Activated CD4-positive, alpha-beta T cell treated with anti-CD3 and anti-CD28 coated beads, Interleukin-2, amount 50 U/mL, for 16 hours (primary cell): ENCODE measurements around the gene CACNA2D4.

Experiments used
- DNase-seq: peaks from one replicate; pipeline ENCODE4 v3.0.0-alpha.2; 2020

CACNA2D4 gene

DNA sequence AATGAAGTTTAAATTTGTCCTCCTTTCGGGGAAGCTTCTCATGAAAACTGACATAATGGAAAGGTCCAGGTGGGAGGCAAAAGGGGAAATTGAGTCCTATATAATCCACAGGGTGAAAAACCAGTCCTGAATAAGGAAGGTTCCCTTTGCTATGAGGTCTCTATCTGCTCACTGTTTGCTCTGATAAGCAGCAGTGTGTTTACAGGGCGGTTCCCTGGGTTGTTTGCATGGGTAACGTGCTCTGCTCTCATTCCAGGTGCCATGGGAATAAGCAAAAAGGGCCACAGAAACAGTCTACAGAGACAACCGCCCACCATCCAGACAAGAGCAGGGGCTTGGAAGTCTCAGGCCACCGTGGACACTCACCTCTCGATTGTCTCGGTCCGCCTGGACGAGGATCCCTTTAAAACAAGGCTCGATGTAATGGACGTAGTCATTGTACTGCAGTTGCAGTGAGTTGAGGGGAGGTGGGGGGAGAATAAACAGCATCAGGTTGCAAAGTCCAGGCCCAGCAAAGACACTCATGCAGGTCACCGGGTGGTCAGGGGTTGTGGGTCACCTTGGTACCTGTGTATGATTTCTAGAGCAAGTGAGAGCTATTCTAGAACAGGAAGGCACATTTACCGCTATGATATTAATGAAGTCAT lies 32.7 kb downstream of the CACNA2D4 start:
- DNase-seq, result no peak

DNA sequence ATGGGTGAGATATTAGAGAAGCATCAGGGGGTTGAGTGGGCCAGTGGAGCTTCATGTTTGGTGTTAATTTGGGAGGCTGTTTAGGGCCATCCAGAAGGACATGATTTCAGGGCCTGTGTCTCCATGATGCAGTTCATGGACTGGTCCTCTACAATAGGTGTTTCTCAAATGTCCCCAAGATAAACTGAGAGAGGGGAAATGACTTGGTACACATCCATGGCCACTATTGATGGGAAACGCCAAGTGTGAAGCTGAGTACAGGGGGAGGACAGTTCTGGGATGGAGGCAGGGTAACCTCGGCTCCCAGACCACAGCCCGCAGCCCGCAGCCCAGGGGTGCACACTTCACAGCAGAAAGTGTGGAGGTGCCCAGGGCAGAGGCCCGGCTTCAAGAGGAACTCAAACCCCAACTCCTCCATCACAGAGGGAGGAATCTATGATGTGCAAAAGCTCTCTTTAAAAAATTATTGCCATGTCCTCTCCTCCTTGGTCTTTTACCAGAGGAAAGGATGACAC lies 33.3 kb downstream of the CACNA2D4 start:
- no peak for DNase-seq

DNA sequence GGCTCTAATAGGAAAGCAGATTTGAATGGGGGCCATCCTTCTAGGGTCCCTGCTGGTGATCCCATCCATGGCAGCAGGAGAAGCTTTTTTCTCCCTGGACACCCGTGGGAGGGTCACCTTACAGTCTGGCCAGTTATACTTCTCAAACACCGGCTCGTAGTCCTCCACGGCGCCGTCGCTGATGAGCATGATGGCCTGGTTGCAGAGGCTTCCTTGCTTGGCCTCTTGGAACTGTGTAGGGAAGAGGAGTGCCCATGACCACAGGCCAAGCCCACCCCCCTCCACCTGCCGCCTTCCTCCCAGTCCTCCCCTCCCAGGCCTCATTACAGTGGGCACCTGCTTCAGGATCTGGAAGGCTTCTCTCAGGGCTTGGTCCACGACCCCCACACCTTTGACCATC lies 33.8 kb downstream of the CACNA2D4 start:
- no peak for DNase-seq

DNA sequence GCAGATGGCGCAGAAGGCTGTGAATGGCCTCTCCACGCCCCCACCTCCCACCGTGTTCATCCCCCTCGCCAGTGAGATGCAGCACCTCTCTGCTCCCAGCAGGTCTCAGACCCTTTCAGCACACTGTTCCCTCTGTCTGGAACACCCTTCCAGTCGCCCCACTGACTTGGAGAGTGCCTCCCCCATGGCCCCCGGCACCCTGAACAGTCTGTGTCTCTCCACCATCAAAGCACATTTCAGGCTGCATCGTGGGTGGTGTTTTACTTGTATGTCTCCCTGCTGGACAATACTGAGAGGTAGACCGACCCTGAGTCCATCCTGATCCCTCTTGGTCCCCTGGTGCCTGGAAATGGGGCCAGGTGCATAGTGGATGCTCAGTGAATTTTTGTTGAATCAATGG lies 34.9 kb downstream of the CACNA2D4 start:
- DNase-seq, result no peak

DNA sequence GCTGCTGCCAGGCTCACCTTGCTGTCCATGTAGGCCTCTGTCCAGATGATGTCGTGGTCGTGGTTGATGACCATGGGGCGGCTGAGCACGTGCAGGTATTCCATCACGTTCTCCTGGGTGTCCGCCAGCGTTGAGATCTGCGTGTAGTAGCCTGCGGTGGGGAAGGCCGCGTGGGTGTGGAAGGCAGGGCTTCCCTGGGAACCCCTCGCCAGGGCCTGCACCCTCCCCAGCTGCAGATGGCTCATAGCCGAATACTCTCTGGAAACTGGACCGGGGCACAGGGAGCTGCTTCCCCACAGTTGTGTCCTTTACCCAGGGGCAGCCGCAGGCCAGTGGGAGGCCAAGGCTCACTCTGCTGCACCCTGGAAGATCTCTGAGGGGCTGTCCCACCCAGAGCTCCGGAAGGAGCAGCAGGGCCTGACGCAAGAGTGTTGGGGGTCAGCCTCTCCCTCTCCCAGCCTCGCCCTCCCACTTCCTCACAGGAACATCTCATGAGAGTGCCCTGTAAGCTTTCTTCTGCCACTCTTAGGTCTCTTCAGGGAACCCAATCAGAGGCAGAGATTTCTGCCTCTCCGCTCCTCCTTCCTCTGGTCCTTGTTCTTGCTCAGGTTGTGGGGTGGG lies 35.5 kb downstream of the CACNA2D4 start:
- no peak for DNase-seq

DNA sequence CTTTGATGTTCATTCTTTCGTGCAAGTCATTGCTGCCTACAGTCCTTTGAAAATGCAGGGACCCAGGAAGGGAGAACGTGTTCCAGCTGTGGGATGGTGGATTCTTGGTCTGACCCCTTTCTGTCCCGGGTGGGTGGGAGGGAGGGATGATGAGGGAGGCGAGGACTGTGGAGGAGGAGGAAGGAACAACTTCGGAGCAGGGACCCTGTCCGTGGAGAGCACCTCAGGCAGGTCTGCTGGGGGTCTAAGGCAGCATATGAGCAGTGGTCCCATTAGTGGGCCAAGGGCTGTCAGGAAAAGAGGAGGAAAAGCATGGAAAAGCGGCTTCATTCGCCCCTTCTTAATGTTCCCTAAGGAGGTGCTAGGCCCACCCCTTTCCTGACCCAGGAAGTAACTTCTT lies 36.0 kb downstream of the CACNA2D4 start:
- no peak for DNase-seq

DNA sequence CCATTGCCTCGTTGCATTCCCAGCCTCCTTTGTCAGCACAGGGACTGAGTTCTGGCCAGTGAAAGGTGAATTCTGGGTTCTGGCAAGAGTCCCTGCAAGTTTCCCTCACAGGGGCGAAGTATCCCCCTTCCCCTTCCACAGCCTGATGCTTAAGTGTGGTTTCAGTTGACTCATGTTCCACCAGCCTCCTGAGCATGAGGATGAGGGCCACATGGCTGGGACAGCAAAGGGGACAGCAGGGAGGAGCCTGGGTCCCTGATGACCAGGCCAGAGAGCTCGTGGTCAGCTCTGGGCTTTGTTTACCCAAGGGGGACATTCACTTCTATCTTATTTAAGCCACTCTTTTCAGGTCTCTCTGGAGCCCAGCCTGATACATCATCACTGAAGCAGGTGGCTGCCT lies 36.5 kb downstream of the CACNA2D4 start:
- DNase-seq, result no peak

DNA sequence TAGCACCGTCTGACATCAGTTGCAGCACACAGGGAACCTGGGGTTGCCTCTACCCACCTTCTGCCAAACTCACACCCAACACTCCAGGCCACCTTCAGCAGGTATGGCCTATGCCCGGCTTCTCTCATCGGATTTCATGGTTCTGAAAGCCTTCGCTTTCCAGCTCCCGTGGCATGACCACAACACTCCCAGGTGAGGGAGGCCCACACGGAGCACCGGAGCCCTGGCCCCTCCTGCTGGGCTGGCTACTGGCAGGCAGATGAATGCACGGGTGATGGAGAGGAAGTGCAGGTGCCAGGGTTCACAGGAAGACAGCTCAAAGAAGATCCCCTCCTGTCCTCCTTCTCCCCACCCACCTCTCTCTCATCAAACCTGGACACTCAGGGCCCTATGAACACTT lies 37.2 kb downstream of the CACNA2D4 start:
- DNase-seq, result no peak

DNA sequence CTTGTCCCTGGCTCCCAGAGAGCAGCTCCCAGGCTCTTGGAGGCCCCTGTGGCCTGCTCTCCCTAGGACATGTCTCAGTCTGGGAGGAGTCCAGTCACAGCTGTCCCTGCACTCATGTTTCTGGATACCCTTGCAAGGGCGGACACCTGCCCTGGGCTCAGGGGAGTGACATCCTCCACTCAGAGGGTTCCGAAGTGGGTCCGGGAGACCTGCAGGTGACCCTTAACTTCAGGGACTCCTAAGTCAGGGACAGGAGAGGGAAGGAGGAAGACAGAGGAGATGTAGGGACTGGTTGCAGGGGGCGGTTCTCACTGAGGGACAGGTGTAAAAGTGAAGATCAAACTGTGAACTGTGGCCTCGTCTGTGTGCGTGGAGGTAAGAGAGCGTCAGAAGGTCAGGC lies 37.6 kb downstream of the CACNA2D4 start:
- DNase-seq, result no peak

DNA sequence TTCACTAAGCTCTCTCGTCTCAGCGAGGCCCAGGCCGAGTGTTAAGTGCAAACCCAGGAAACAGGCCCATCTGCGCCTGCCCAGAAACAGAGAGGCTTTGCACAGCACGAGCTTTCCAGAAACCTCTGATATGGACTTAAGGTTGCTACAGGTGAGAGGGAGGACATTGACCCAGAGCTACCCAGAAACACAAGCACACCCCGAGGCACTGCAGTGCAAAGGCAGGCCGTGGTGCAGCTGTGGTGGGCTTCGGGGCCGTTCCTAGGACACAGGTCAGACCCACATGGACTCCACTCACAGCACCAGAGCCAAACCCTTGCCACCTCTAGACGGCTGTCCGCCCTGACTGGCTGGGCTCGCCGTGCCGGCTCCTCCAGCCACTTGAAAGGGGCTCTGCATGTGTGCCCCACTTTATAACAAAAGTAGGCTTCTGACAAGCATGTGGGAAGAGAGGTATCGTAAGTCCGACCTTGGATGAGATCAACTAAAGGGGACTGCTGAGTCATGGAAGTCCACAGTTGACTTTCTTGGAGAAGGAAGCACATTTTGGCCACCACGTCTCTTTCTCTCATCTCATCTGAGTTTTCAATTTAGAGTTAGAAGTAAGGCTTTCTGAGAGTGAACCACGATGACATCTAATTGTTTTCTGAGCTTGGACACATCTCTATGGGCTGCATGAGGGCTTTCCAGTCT lies 38.2 kb downstream of the CACNA2D4 start:
- DNase-seq, result no peak

DNA sequence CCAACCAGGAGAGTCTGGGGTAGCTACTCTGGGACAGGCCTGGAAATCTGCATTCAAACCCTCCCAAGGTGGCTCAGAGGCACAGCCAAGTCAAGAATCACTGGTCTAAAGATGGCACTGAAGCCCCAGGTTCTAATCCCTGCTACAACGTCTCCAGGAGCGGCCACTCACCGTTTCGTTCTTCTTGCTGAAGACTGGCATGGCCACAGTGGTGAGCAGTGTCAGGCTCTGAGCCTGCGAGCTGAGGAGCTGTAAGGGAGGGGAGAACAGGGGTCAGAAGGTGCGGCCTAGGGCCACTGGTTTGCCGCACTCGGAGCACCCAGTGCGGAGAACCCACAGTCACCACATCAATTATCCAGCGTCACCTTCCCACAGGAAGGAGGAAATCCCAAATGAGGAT lies 38.8 kb downstream of the CACNA2D4 start:
- no peak for DNase-seq

DNA sequence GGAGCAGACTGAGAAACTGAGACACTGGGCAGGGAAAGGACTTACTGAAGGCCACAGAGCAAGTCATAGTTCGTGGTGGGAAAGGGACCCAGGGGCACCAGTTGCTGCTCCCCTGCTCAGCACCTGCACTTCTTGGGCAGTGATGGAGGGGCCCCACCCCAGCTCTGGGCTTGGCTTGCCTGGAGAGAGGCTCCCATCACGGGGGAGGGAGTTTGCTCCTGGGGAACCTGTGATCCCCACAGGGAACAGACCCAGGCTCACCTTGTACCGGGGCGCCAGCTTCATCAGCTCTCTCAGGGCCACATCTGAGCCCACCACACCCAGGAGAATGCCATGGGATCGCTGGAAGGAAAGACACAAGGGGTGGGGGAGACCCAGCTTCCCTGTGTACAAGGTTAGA lies 39.8 kb downstream of the CACNA2D4 start:
- no peak for DNase-seq

DNA sequence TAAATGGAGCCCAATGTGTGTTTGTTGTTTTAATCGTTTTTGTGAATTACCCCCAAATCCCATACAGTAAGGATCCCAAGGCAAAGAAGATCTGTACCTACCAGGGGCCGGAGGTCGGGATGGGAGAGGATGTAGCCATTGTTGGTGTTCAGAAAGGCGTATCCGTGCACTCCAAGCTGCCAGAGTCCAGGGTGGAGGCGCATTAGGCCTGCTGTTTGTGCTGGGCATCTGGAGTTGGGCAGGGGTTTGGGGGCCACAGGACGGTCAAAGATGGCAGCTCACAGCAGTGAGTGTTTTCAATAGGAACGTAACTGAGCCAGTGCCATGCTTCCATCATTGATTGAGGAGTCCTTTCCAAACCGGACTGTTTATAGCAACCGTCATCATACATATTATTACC lies 40.2 kb downstream of the CACNA2D4 start:
- DNase-seq, result no peak

DNA sequence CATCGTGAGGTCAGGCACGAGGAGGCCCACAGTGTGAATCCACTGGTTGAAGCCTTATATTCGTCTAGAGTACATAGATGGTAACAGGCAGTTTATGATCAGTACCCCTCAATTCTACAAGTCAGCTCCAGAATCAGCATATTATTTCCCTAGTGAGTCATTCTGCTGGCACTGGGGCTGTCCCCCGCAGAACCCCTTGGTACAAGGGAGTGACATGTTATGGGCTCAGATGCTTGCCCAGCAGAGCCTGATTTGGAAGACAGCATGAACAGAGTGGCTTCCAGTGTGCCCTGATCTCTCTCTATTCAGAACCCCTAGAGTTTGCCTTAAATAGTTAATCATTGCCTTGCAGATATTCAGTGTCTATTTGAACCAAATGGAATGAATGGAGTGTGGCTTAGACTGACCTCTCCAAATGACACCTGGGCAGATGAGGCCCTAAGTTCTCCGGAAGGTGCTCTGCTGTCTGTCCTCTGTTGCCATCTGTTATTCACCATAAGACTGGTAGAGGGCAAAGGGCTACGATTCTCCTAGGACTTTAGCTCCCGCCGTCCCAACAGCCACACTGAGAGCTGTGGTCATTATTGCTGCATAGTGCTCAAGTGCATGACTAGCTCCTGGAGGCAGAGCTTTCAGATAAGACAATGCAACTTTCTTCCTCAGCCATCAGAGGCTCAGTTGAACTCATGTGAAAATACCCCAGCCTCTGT lies 41.1 kb downstream of the CACNA2D4 start:
- no peak for DNase-seq

DNA sequence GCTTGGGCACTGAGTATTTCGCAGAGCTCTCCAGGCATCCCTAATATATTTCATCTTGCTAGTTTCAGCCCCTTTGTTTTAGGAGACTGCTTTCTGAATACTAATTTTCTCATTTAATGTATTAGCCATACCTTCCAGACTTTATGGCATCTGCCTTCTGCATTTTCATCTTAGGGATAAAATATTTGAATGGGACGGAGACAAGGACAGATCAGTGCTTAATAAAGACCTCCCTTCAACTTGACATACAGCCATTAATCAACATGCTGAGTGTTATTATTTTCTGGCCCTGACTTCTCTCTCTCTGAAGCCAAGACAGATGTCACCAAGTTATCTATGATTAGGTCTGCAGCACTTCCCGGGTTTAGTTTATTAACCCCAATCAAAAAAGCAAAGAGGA lies 42.4 kb downstream of the CACNA2D4 start:
- no peak for DNase-seq

DNA sequence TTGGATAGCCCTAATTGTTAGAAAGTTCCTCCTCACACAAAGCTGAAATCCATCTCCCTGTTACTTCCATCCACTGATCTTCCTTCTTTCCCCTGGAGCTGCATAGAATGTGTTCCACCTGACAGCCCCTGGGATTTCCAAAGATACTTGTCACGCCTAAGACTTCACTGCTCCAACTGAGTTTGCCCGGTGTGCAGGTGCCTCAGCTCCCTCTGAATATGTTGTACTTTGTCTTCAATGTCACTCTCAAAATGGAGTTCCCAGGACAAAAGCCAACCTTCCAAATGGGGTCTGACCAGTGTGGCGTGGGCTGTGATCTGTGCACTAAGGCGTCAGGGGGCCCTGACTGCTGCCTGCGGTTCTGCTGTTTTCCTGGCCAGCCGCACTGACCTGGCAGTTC lies 42.8 kb downstream of the CACNA2D4 start:
- no peak for DNase-seq

DNA sequence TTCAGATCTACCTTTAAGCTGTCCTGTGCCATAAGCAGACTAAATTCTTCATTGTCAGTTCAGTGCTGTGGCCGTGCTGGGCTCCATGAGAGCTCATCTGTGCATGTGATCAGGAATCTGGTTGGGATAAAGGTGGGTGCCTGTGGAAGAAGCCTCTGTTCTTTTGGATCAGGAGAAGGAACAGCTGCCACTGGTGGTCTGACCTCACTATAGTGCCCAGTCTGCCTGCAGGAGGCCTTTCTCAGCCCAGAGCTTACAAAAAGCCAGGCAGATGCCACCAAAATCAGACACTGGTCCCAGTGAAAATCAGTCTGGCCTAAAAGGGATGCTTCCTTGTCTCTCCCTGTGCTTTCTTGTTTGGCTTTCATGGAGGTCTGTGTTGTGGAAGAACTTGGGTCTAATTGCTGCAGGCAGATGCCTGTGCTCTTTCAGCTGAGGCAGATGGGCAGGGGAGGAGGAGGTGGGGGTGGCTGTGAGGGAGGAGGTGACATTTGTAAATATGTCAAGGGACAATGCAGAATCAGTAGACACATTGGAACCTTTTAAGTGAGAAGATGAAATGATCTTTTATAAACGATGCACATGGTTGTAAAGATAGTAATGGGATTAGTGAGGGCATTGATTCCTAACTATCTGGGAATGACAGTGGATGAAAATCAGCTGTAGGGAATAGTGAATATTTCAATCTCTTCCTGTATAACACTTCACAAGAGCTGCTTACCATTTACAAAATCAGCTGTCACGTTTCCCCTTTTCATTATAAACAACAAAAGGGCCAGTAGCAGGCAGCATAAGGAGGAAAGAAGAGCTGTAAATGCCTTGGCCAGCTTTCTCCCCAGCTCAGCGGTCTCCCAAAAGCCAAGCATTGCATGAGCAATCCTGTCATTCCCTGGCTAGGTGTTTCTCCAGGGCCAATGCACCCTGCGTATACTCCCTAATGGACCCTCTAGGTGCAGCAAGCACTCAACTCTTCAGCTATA lies 44.6 kb downstream of the CACNA2D4 start:
- no peak for DNase-seq

DNA sequence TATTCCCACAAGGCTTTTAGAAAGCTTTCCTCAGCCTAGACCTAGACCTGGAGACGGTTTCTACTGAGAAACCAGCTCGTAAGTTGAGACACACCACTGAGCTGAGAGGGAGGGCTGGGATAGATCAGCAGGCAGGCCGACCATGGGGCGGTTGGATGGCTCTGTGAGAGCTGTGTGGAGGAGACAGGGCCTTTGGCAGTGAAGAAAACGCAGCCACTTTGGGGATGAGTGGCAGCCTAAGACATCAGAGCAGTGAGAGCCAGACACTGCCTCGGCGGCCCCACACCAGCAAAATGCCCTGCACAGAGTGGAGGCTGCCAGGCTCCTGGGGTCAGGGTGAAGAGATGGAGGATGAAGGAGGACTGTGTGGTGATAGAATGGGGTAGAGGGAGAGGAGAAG lies 46.0 kb downstream of the CACNA2D4 start:
- no peak for DNase-seq

DNA sequence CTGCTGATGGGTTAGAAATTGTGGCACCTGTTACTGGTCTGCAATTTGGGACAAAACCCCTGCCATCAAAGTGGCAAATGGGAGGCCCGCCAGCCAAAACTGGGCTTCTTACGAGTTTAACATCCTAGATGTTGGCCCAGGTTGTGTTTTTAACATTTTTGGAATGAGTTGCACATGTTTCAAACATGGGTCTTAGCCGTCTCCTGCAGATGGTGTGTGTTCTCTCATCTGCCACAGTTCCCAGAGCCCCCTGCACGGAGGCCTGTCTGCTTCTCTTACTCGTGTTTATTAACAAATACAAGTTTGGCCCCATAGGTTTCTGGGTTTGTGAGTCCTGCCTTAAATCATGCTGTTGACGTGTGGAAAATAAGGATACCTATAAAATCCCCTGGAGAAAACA lies 46.5 kb downstream of the CACNA2D4 start:
- DNase-seq, result no peak

DNA sequence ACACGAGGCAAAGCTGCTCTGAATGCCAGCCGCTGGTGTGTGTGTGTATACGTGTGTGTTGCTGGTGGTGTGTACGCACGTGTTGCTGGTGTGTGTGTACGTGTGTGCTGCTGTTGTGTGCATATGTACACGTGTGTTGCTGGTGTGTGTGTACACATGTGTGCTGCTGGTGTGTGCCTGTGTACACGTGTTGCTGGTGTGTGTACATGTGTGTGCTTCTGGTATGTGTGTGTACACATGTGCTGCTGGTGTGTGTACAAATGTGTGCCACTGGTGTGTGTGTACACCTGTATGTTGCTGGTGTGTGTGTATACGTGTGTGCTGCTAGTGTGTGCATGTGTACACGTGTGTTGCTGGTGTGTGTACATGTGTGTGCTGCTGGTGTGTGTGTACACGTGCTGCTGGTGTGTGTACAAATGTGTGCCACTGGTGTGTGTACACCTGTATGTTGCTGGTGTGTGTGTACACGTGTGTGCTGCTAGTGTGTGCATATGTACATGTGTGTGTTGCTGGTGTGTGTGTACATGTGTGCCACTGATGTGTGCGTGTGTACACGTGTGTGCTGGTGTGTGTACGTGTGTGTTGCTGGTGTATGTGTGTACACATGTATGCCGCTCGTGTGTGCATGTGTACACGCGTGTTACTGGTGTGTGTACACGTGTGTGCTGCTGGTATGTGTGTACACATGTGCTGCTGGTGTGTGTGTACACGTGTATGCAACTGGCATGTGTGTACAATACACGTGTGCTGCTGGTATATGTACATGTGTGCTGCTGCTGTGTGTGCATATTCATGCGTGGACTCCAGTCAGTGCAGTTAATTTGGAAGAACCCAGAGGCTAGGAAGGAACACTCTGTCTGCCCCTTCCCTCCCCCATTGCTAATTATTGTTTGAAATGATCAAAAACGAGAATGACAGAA lies 47.2 kb downstream of the CACNA2D4 start:
- no peak for DNase-seq

DNA sequence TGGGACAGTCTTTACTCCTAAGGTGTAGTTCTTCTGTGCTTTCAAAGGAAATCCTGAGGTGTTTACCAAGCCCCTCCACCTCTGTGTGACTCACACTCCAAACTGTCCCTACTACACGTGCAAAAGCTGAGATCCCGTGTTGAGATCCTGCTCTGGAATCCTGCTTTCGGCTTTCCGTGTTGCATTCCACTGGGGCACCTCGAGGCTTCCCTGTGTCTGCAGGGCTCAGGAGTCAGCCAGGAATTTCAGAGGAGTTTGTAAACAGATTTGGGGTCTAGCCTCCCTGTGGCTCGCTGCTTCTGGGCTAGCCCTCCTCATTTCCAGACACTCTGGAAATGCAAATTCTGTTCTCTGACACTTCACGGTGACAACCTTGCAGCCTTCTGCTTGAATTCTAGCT lies 48.4 kb downstream of the CACNA2D4 start:
- DNase-seq, result no peak
